HCT116 (cell line): Measurements from ENCODE around the gene SMIM45.

Source experiments
- ATAC-seq: fragments of 200-7000 bp; cut with Tn5 transposase; 2 replicates; pipeline ENCODE4 v1.9.1; 2020; ENCODE audit warnings: mild to moderate bottlenecking, moderate library complexity
- BruUV-seq: library from RNA; stranded (reverse); fragments of 400-500 nt; replicated peaks from 2 replicates; lab custom pipeline; 2021; lab: Mats Ljungman, UMichigan
- CTCF ChIA-PET: fragments of 300-600 bp; sonication (Branson Sonifier 250); formaldehyde crosslinking; loops from one replicate; lab custom pipeline; 2021; ENCODE audit warnings: antibody characterized with exemption; lab: Charles Lee
- POLR2A ChIA-PET: fragments of 300-600, 350-600 bp; sonication (Branson Sonifier 250); formaldehyde crosslinking; loops from one replicate; lab custom pipeline; 2021; ENCODE audit warnings: antibody characterized with exemption; lab: Charles Lee
- RAD21 ChIA-PET, 2 experiments: fragments of 300-600 bp; sonication (Branson Sonifier 250); formaldehyde crosslinking; loops; one replicate each; lab custom pipeline; 2023; ENCODE audit warnings: low total read pairs in 2 of 2; ENCODE audit not compliant: uncharacterized antibody in 2 of 2, unreplicated experiment in 2 of 2, low non-redundant PET in 1 of 2; lab: Charles Lee
- DNase-seq: peaks from one replicate; pipeline ENCODE4 v3.0.0-alpha.2; 2010; ENCODE audit warnings: low read depth, low spot score
- H2AFZ ChIP-seq: fragments of 200-600 bp; shearing (Covaris generic), sonication (generic); 2 replicates; pipeline ENCODE4 v1.6.1; 2017; ENCODE audit warnings: low read depth, mixed run types, mixed read lengths, antibody characterized with exemption, low read length; ENCODE audit not compliant: poor library complexity, severe bottlenecking
- H3K27ac ChIP-seq: 2 replicates; pipeline ENCODE4 v1.5.1; 2012; ENCODE audit warnings: low read depth, low read length
- H3K27me3 ChIP-seq: fragments of 200-600 bp; sonication (generic); 2 replicates; pipeline ENCODE4 v1.6.1; 2016; ENCODE audit warnings: mixed run types, low read length, mixed read lengths; ENCODE audit not compliant: insufficient read depth
- H3K36me3 ChIP-seq, 2 experiments: fragments of 200-500 bp in 1 of 2; fragments of 200-600 bp in 1 of 2; sonication (Bioruptor generic) in 1 of 2; sonication (generic) in 1 of 2; 2 replicates each; pipeline versions ENCODE4 v1.5.1 to v1.6.1; 2014 to 2016; ENCODE audit warnings: low read length in 2 of 2, inconsistent platforms in 1 of 2, mixed read lengths in 1 of 2, mixed run types in 1 of 2; ENCODE audit not compliant: insufficient read depth in 2 of 2, control insufficient read depth in 1 of 2
- H3K4me1 ChIP-seq, 2 experiments: fragments of 200-600 bp in 1 of 2; sonication (generic) in 1 of 2; 2 replicates each; pipeline versions ENCODE4 v1.5.1 to v1.6.1; 2012 to 2017; ENCODE audit warnings: low read length in 2 of 2, inconsistent platforms in 1 of 2, mild to moderate bottlenecking in 1 of 2, mixed read lengths in 1 of 2, mixed run types in 1 of 2, moderate library complexity in 1 of 2; ENCODE audit not compliant: insufficient read depth in 2 of 2, control insufficient read depth in 1 of 2
- H3K4me2 ChIP-seq: fragments of 200-600 bp; sonication (generic); 2 replicates; pipeline ENCODE4 v1.6.1; 2017; ENCODE audit warnings: mixed run types, low read length, mixed read lengths
- H3K4me3 ChIP-seq, 2 experiments: fragments of 200-600 bp in 1 of 2; sonication (generic) in 1 of 2; replicated peaks in 1 of 2; 2 replicates each; pipeline ENCODE4 v1.5.1; 2011 to 2016; ENCODE audit warnings: low read length in 2 of 2, control low read depth in 1 of 2, low read depth in 1 of 2, mild to moderate bottlenecking in 1 of 2, mixed read lengths in 1 of 2, mixed run types in 1 of 2
- H3K79me2 ChIP-seq: fragments of 200-600 bp; sonication (generic); 2 replicates; pipeline ENCODE4 v1.6.1; 2017; ENCODE audit warnings: mild to moderate bottlenecking, mixed run types, low read length, moderate library complexity, mixed read lengths; ENCODE audit not compliant: insufficient read depth
- H3K9ac ChIP-seq: fragments of 200-600 bp; sonication (generic); 2 replicates; pipeline ENCODE4 v1.6.1; 2016; ENCODE audit warnings: low read length, mixed read lengths
- H3K9me2 ChIP-seq: fragments of 200-600 bp; sonication (generic), shearing (Covaris generic); 2 replicates; pipeline ENCODE4 v1.6.1; 2017; ENCODE audit warnings: mixed run types, mild to moderate bottlenecking, moderate library complexity; ENCODE audit not compliant: insufficient read depth
- H3K9me3 ChIP-seq, 2 experiments: fragments of 200-500 bp in 1 of 2; fragments of 200-600 bp in 1 of 2; sonication (Bioruptor generic) in 1 of 2; sonication (generic) in 1 of 2; 2 replicates each; pipeline ENCODE4 v1.6.1; 2014 to 2017; ENCODE audit warnings: low read length in 2 of 2, mixed read lengths in 2 of 2, inconsistent platforms in 1 of 2, low read depth in 1 of 2, mild to moderate bottlenecking in 1 of 2, mixed run types in 1 of 2, moderate library complexity in 1 of 2; ENCODE audit not compliant: control insufficient read depth in 1 of 2, insufficient read depth in 1 of 2
- H4K20me1 ChIP-seq: fragments of 200-600 bp; sonication (generic), shearing (Covaris generic); 2 replicates; pipeline ENCODE4 v1.6.1; 2017; ENCODE audit warnings: mixed run types, mild to moderate bottlenecking, moderate library complexity; ENCODE audit not compliant: insufficient read depth
- CBX3 ChIP-seq: IDR thresholded peaks from 2 replicates; pipeline ENCODE4 v1.6.1; 2012; ENCODE audit warnings: low read depth
- EZH2phosphoT487 ChIP-seq: fragments of 200-600 bp; IDR thresholded peaks from 2 replicates; pipeline ENCODE4 v1.6.1; 2018; ENCODE audit warnings: antibody characterized with exemption, borderline replicate concordance
- POLR2AphosphoS5 ChIP-seq: IDR thresholded peaks from 2 replicates; pipeline ENCODE4 v1.6.1; 2011; ENCODE audit warnings: mild to moderate bottlenecking, low read depth, low read length, moderate library complexity
- SIN3A ChIP-seq: IDR thresholded peaks from 2 replicates; pipeline ENCODE4 v1.6.1; 2012; ENCODE audit warnings: low read depth
- SP1 ChIP-seq: IDR thresholded peaks from 2 replicates; pipeline ENCODE4 v1.6.1; 2012; ENCODE audit warnings: low read depth
- SRF ChIP-seq: IDR thresholded peaks from 2 replicates; pipeline ENCODE4 v1.6.1; 2012; ENCODE audit warnings: low read depth
- TCF7L2 ChIP-seq: IDR thresholded peaks from 2 replicates; pipeline ENCODE4 v1.7.0; 2011; ENCODE audit warnings: borderline replicate concordance, inconsistent platforms; ENCODE audit not compliant: insufficient read depth, insufficient read length; ENCODE audit errors: extremely low read depth
- YY1 ChIP-seq: IDR thresholded peaks from 2 replicates; pipeline ENCODE4 v1.6.1; 2011; ENCODE audit warnings: low read length, low read depth, moderate library complexity, mild to moderate bottlenecking; ENCODE audit not compliant: insufficient replicate concordance; ENCODE audit errors: extremely low read depth
- ZNF274 ChIP-seq: fragments of 200-500 bp; sonication (Bioruptor generic); IDR thresholded peaks from 2 replicates; pipeline ENCODE4 v1.6.1; 2014; ENCODE audit warnings: mild to moderate bottlenecking, low read depth, low read length, inconsistent platforms
- intact Hi-C: fragments of 100-400 bp; cut with micrococcal nuclease; formaldehyde crosslinking; loops from 2 replicates; pipeline ENCODE4 v1.10.0; 2022
- TF ChIP-seq, protein P1 (sequence below), 3 experiments: fragments of 200-600 bp in 1 of 3; sonication (generic) in 1 of 3; IDR thresholded peaks in 2 of 3; conservative IDR thresholded peaks in 1 of 3; 2 replicates each; pipeline ENCODE4 v1.5.1; 2012 to 2017; ENCODE audit warnings: low read depth in 2 of 3, low read length in 2 of 3, antibody characterized with exemption in 1 of 3, borderline replicate concordance in 1 of 3, control low read depth in 1 of 3, mild to moderate bottlenecking in 1 of 3, mixed read lengths in 1 of 3, mixed run types in 1 of 3, moderate library complexity in 1 of 3; ENCODE audit not compliant: insufficient read depth in 1 of 3
- TF ChIP-seq, protein P2 (sequence below): IDR thresholded peaks from 2 replicates; pipeline ENCODE4 v1.6.1; 2012

Gene SMIM45

DNA sequence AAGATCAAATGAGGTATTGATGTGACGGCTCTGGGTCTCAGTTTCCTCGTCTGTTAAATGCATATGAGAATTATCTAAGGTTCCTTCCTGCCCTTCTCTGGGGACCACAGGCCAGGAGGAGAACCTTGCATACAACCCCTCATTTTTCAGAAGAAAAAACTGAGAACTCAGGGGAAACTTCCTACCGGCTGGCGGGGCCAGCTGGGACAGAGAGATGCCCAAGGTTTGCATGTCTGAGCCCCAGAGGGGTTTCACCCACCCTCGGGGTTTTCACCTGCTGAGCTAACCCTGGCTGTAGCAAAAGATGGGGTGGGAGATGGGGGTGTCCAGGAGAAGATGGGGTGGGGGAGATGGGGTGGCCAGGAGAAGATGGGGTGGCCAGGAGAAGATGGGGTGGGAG lies 29.6 kb upstream of the SMIM45 start:
- DNase-seq (no peak), ATAC-seq (no peak)
- TF ChIP-seq SIN3A (no peak), SRF (no peak)
- TF ChIP-seq, protein P1, sequence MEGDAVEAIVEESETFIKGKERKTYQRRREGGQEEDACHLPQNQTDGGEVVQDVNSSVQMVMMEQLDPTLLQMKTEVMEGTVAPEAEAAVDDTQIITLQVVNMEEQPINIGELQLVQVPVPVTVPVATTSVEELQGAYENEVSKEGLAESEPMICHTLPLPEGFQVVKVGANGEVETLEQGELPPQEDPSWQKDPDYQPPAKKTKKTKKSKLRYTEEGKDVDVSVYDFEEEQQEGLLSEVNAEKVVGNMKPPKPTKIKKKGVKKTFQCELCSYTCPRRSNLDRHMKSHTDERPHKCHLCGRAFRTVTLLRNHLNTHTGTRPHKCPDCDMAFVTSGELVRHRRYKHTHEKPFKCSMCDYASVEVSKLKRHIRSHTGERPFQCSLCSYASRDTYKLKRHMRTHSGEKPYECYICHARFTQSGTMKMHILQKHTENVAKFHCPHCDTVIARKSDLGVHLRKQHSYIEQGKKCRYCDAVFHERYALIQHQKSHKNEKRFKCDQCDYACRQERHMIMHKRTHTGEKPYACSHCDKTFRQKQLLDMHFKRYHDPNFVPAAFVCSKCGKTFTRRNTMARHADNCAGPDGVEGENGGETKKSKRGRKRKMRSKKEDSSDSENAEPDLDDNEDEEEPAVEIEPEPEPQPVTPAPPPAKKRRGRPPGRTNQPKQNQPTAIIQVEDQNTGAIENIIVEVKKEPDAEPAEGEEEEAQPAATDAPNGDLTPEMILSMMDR (IDR thresholded peaks at IDR 0.05 in 2 of 3, conservative IDR thresholded peaks at IDR 0.05 in 1 of 3; ENCODE audit: borderline replicate concordance in 1 of 3, insufficient read depth in 1 of 3, low read depth in 2 of 3, low read length in 2 of 3) = no peak
- Histone ChIP-seq H3K27ac (no peak overlapping the region), H3K9ac (no peak overlapping the region), H3K36me3 (no peaks in the 10 kb centered on the region), H3K27me3 (no peaks in the 10 kb centered on the region), H3K9me2 (no peaks in the 10 kb centered on the region), H3K79me2 (no peaks in the 10 kb centered on the region), H3K4me2 (no peak overlapping the region), H4K20me1 (no peaks in the 10 kb centered on the region), H3K4me1 (peaks cover 9 to 24% of the 10 kb centered on the region in 2 experiments; a peak in 3 of 4 replicates), H3K9me3 (no peaks in the 10 kb centered on the region), H2AFZ (no peak overlapping the region), H3K4me3 (no peak overlapping the region)
- ChIA-PET POLR2A (interaction anchor here (0.7 kb wide), 1 partner anchor 14 kb away, joined by 3 read pairs; no protein-coding TSS in a partner anchor), RAD21 (no interaction called here), CTCF (no interaction called here)
- BruUV-seq = no TSS peak
- intact Hi-C loops = no loop called here

DNA sequence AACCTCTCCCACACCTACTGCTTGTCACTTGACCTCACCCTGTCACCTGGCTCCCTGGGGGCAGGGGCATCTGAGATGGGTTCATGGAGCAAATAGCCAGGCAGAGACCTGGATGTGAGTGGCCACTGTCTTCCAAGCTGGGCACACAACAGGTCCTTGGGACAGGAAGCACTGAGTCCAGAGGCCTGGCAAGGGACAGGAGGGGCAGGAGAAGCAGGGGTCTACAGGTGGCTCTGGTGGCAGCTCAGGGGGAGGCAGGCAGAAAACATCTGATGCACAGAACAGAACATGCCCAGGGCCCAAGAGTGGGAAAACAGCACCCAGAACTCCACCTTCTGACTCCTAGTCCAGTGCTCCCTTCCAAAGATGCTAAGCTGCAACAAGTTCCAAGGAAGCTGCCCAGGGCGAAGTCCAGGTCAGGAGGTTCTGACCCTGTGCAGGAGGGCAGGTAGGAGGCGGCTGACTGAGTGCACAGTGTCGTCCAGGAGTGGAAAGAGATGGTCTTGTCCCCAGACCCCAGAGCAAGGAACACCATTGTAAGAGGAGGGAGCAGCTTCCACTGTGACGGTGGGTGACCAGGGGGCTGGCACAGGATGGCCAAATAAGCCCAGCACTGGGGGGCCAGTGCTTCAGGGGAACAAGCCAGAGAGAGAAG lies 28.9 kb upstream of the SMIM45 start:
- Histone ChIP-seq H2AFZ (no peak overlapping the region), H3K27me3 (no peaks in the 10 kb centered on the region), H3K4me2 (no peak overlapping the region), H3K9me3 (no peaks in the 10 kb centered on the region), H3K79me2 (no peaks in the 10 kb centered on the region), H4K20me1 (no peaks in the 10 kb centered on the region), H3K36me3 (no peaks in the 10 kb centered on the region), H3K4me3 (no peak overlapping the region), H3K27ac (no peak overlapping the region), H3K9ac (no peak overlapping the region), H3K9me2 (no peaks in the 10 kb centered on the region), H3K4me1 (peaks cover 8 to 17% of the 10 kb centered on the region in 2 experiments; a peak in 3 of 4 replicates)
- intact Hi-C loops = no loop called here
- ChIA-PET POLR2A (no interaction called here), CTCF (no interaction called here), RAD21 (no interaction called here)
- no TSS peak for BruUV-seq
- DNase-seq (no peak), ATAC-seq (no peak)
- TF ChIP-seq SP1 (no peak), YY1 (no peak), CBX3 (no peak), POLR2AphosphoS5 (no peak), EZH2phosphoT487 (no peak), ZNF274 (no peak), TCF7L2 (no peak)
- TF ChIP-seq, protein P2, sequence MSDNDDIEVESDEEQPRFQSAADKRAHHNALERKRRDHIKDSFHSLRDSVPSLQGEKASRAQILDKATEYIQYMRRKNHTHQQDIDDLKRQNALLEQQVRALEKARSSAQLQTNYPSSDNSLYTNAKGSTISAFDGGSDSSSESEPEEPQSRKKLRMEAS = no peak
